Osteoblast (primary cell): ENCODE results near the gene ITPR1. TPM values are rescaled to one million over a fixed set of nuclear protein-coding genes. Genes with fewer than 3 reads are reported as not detected.

ENCODE experiments used
- DNase-seq: peaks from one replicate; pipeline ENCODE4 v3.0.0; 2011; ENCODE audit warnings: low spot score, mixed read lengths; ENCODE audit not compliant: insufficient read length; ENCODE audit errors: missing footprints
- H2AFZ ChIP-seq: 2 replicates; pipeline ENCODE4 v1.6.0; 2011; ENCODE audit warnings: mild to moderate bottlenecking, low read length
- H3K27ac ChIP-seq: 2 replicates; pipeline ENCODE4 v1.5.1; 2011; ENCODE audit warnings: mild to moderate bottlenecking, low read depth, low read length, moderate library complexity
- H3K27me3 ChIP-seq: 2 replicates; pipeline ENCODE4 v1.6.0; 2012; ENCODE audit warnings: mild to moderate bottlenecking, control low read depth, inconsistent platforms, low read length, moderate library complexity; ENCODE audit not compliant: insufficient read depth
- H3K36me3 ChIP-seq: 2 replicates; pipeline ENCODE4 v1.5.1; 2011; ENCODE audit warnings: mild to moderate bottlenecking, low read length, control low read depth, moderate library complexity; ENCODE audit not compliant: insufficient read depth
- H3K4me1 ChIP-seq: 2 replicates; pipeline ENCODE4 v1.5.1; 2011; ENCODE audit warnings: mild to moderate bottlenecking, low read length, control low read depth, moderate library complexity; ENCODE audit not compliant: insufficient read depth
- H3K4me2 ChIP-seq: 2 replicates; pipeline ENCODE4 v1.6.0; 2011; ENCODE audit warnings: mild to moderate bottlenecking, low read length; ENCODE audit not compliant: insufficient read depth
- H3K4me3 ChIP-seq: fragments of 200-600 bp; sonication (generic); 3 replicates; pipeline ENCODE4 v1.5.1; 2012; ENCODE audit warnings: mild to moderate bottlenecking, low read length, inconsistent platforms; ENCODE audit not compliant: insufficient read depth
- H3K79me2 ChIP-seq: 2 replicates; pipeline ENCODE4 v1.6.0; 2012; ENCODE audit warnings: mild to moderate bottlenecking, low read length, control low read depth, inconsistent platforms; ENCODE audit not compliant: insufficient read depth
- H3K9me3 ChIP-seq: 2 replicates; pipeline ENCODE4 v1.5.1; 2011; ENCODE audit warnings: low read depth, low read length, control low read depth
- H4K20me1 ChIP-seq: 2 replicates; pipeline ENCODE4 v1.6.0; 2012; ENCODE audit warnings: mild to moderate bottlenecking, low read length, control low read depth; ENCODE audit not compliant: insufficient read depth
- CTCF ChIP-seq: IDR thresholded peaks from 2 replicates; pipeline ENCODE4 v1.5.1; 2011; ENCODE audit warnings: mild to moderate bottlenecking, low read depth, low read length, moderate library complexity; ENCODE audit errors: extremely low read depth
- total RNA-seq: library from RNA; depleted of rRNA; stranded (reverse); fragments of >200 nt; gene quantifications from 2 replicates; pipeline ENCODE4 v1.2.3, GENCODE V29; 2012

The ITPR1 gene
- total RNA-seq, 1 donor = 16.6 TPM

GRCh38 chr3:4552811-4553210 lies 59.7 kb downstream of the ITPR1 start:
- no peaks in the 10 kb centered on the region for H3K4me1 ChIP-seq
- H3K4me2 ChIP-seq = no peak overlapping the region
- no peak overlapping the region for H2AFZ ChIP-seq
- no peaks in the 10 kb centered on the region for H4K20me1 ChIP-seq
- H3K4me3 ChIP-seq = no peak overlapping the region
- H3K27ac ChIP-seq = no peak overlapping the region
- DNase-seq = no peak
- no peaks in the 10 kb centered on the region for H3K9me3 ChIP-seq
- no peaks in the 10 kb centered on the region for H3K79me2 ChIP-seq
- no peaks in the 10 kb centered on the region for H3K36me3 ChIP-seq
- H3K27me3 ChIP-seq = no peaks in the 10 kb centered on the region
- no peak for TF ChIP-seq CTCF

GRCh38 chr3:4561661-4562060 lies 68.5 kb downstream of the ITPR1 start:
- H3K4me1 ChIP-seq = no peaks in the 10 kb centered on the region
- H3K9me3 ChIP-seq = no peaks in the 10 kb centered on the region
- no peak overlapping the region for H3K27ac ChIP-seq
- H3K27me3 ChIP-seq = no peaks in the 10 kb centered on the region
- no peaks in the 10 kb centered on the region for H3K79me2 ChIP-seq
- no peaks in the 10 kb centered on the region for H4K20me1 ChIP-seq
- H3K36me3 ChIP-seq = no peaks in the 10 kb centered on the region
- no peak for DNase-seq
- H2AFZ ChIP-seq = no peak overlapping the region
- no peak for TF ChIP-seq CTCF
- H3K4me3 ChIP-seq = no peak overlapping the region
- H3K4me2 ChIP-seq = no peak overlapping the region

- no peaks in the 10 kb centered on the region for H4K20me1 ChIP-seq
- no peaks in the 10 kb centered on the region for H3K27me3 ChIP-seq
- no peak for TF ChIP-seq CTCF
- H3K36me3 ChIP-seq = no peaks in the 10 kb centered on the region
- H2AFZ ChIP-seq = no peak overlapping the region
- H3K4me1 ChIP-seq = no peaks in the 10 kb centered on the region
- H3K4me2 ChIP-seq = no peak overlapping the region
- H3K27ac ChIP-seq = no peak overlapping the region
- no peak overlapping the region for H3K4me3 ChIP-seq
- no peak for DNase-seq
- no peaks in the 10 kb centered on the region for H3K9me3 ChIP-seq
- H3K79me2 ChIP-seq = no peaks in the 10 kb centered on the region
Observed at GRCh38 chr3:4562595-4562994, 69.4 kb downstream of the ITPR1 start.

- no peak overlapping the region for H3K4me2 ChIP-seq
- H3K27me3 ChIP-seq = no peaks in the 10 kb centered on the region
- H3K27ac ChIP-seq = no peak overlapping the region
- TF ChIP-seq CTCF = no peak
- no peaks in the 10 kb centered on the region for H4K20me1 ChIP-seq
- H3K9me3 ChIP-seq = no peaks in the 10 kb centered on the region
- no peaks in the 10 kb centered on the region for H3K36me3 ChIP-seq
- H3K4me3 ChIP-seq = no peak overlapping the region
- DNase-seq = no peak
- H3K79me2 ChIP-seq = no peaks in the 10 kb centered on the region
- no peak overlapping the region for H2AFZ ChIP-seq
- H3K4me1 ChIP-seq = no peaks in the 10 kb centered on the region
Observed at GRCh38 chr3:4564270-4564669, 71.1 kb downstream of the ITPR1 start.
